ENCODE measurements around the gene ATP6V0C.

GRCh38 chr16:2476741-2477140, 37.0 kb upstream of the ATP6V0C start:
- TF ChIP-seq CBX5 (IDR thresholded peaks at IDR 0.05; ENCODE audit: low read depth, low read length) (no peak), CHD1 (IDR thresholded peaks at IDR 0.05; ENCODE audit: low read depth, low read length) (no peak), TEAD4 (IDR thresholded peaks at IDR 0.05; ENCODE audit: low read depth, low read length) (no peak)

All from H1 (cell line).